CD4-positive, CD25-positive, alpha-beta regulatory T cell (primary cell): ENCODE results near the gene P2RX2. TPM values are rescaled to one million over a fixed set of nuclear protein-coding genes. Genes with fewer than 3 reads are reported as not detected.

Experiments used
- ATAC-seq, 2 donors: fragments of 150-1000 bp; cut with Tn5 transposase; one replicate each; pipeline ENCODE4 v1.10.0; 2021; ENCODE audit warnings: low read depth in 2 of 2, moderate number of reproducible peaks in 2 of 2, moderate library complexity in 1 of 2
- DNase-seq, 3 donors: peaks; one replicate each; pipeline versions ENCODE4 v3.0.0 to v3.0.0-alpha.2; 2012 to 2022; ENCODE audit warnings: mixed read lengths in 1 of 3
- H3K27ac ChIP-seq: one replicate; pipeline ENCODE4 v1.7.0; 2013; ENCODE audit warnings: mild to moderate bottlenecking, low read length; ENCODE audit not compliant: insufficient read depth, poor library complexity, severe bottlenecking
- H3K27me3 ChIP-seq: one replicate; pipeline ENCODE4 v1.7.0; 2013; ENCODE audit warnings: low read length; ENCODE audit not compliant: control insufficient read depth, insufficient read depth
- H3K36me3 ChIP-seq: one replicate; pipeline ENCODE4 v1.7.0; 2013; ENCODE audit warnings: mild to moderate bottlenecking, low read length, moderate library complexity; ENCODE audit not compliant: control insufficient read depth, insufficient read depth
- H3K4me1 ChIP-seq: 2 replicates; pipeline ENCODE4 v1.7.0; 2013; ENCODE audit warnings: mild to moderate bottlenecking, low read length; ENCODE audit not compliant: insufficient read depth, control insufficient read depth, poor library complexity, severe bottlenecking
- H3K4me3 ChIP-seq: one replicate; pipeline ENCODE4 v1.7.0; 2013; ENCODE audit warnings: low read depth, mild to moderate bottlenecking, low read length, moderate library complexity
- H3K9me3 ChIP-seq, 2 experiments: 1 replicate in 1 of 2; 2 replicates in 1 of 2; pipeline ENCODE4 v1.7.0; 2013; ENCODE audit warnings: low read length in 2 of 2, mild to moderate bottlenecking in 1 of 2, moderate library complexity in 1 of 2; ENCODE audit not compliant: control insufficient read depth in 2 of 2
- H3K27ac Mint-ChIP-seq, 3 donors: one replicate each; pipeline ENCODE4 v1.8.0; 2020 to 2022; ENCODE audit warnings: mild to moderate bottlenecking in 3 of 3, mixed read lengths in 3 of 3, moderate library complexity in 2 of 3
- H3K27me3 Mint-ChIP-seq: one replicate; pipeline ENCODE4 v1.8.0; 2022; ENCODE audit warnings: mild to moderate bottlenecking, mixed read lengths
- H3K36me3 Mint-ChIP-seq: one replicate; pipeline ENCODE4 v1.8.0; 2020; ENCODE audit warnings: mixed read lengths
- H3K4me1 Mint-ChIP-seq, 4 donors: one replicate each; pipeline ENCODE4 v1.8.0; 2020 to 2022; ENCODE audit warnings: mixed read lengths in 4 of 4, mild to moderate bottlenecking in 1 of 4
- H3K4me3 Mint-ChIP-seq, 4 donors: one replicate each; pipeline ENCODE4 v1.8.0; 2020 to 2022; ENCODE audit warnings: mild to moderate bottlenecking in 4 of 4, mixed read lengths in 4 of 4, moderate library complexity in 3 of 4
- H3K9me3 Mint-ChIP-seq, 7 donors: one replicate each; pipeline ENCODE4 v1.8.0; 2020 to 2022; ENCODE audit warnings: mixed read lengths in 7 of 7, mild to moderate bottlenecking in 3 of 7, moderate library complexity in 2 of 7
- polyA plus RNA-seq, 4 donors: library from polyadenylated mRNA; unstranded; fragments of 300-500 nt; fragmentation: Illumina TruSeq; gene quantifications; one replicate each; pipeline ENCODE4 v1.2.3, GENCODE V29; 2021
- total RNA-seq: library from RNA; stranded (reverse); gene quantifications from one replicate; pipeline ENCODE4 v1.2.3, GENCODE V29; 2022

The P2RX2 gene
- total and polyA plus RNA-seq, 5 donors from 2014 or later, result not detected

- Mint-ChIP-seq H3K4me1 (peaks cover 0 to 2% (median 0%) of the 10 kb centered on the region in 4 donors), H3K27ac (peak overlapping the region in 1 of 3 donors; percentile 69), H3K9me3 (peaks cover 0 to 1% (median 0%) of the 10 kb centered on the region in 7 donors), H3K36me3 (peaks cover 68% of the 10 kb centered on the region), H3K4me3 (no peak overlapping the region), H3K27me3 (no peaks in the 10 kb centered on the region)
- H3K4me1 ChIP-seq, result no peaks in the 10 kb centered on the region
- ATAC-seq, result no peak
- no peak overlapping the region for H3K4me3 ChIP-seq
- no peaks in the 10 kb centered on the region for H3K9me3 ChIP-seq
- no peaks in the 10 kb centered on the region for H3K27me3 ChIP-seq
- DNase-seq, result no peak
- peaks cover 64% of the 10 kb centered on the region for H3K36me3 ChIP-seq
- no peak overlapping the region for H3K27ac ChIP-seq
Measured at GRCh38 chr12:132633398-132633797, 14.8 kb downstream of the P2RX2 start.

- no peak for DNase-seq
- Histone ChIP-seq H3K27ac (no peak overlapping the region), H3K4me3 (no peak overlapping the region), H3K27me3 (no peaks in the 10 kb centered on the region), H3K4me1 (no peaks in the 10 kb centered on the region), H3K9me3 (no peaks in the 10 kb centered on the region), H3K36me3 (peaks cover 68% of the 10 kb centered on the region)
- H3K27ac Mint-ChIP-seq, result peak overlapping the region in 1 of 3 donors; percentile 25
- peaks cover 71% of the 10 kb centered on the region for H3K36me3 Mint-ChIP-seq
- H3K4me3 Mint-ChIP-seq, result no peak overlapping the region
- no peak for ATAC-seq
- no peaks in the 10 kb centered on the region for H3K4me1 Mint-ChIP-seq
- peaks cover 0 to 1% (median 0%) of the 10 kb centered on the region in 7 donors for H3K9me3 Mint-ChIP-seq
- H3K27me3 Mint-ChIP-seq, result no peaks in the 10 kb centered on the region
Measured at GRCh38 chr12:132633901-132634300, 15.3 kb downstream of the P2RX2 start.

- peak overlapping the region in 1 of 3 donors; percentile 25 for H3K27ac Mint-ChIP-seq
- DNase-seq (no peak), ATAC-seq (no peak)
- H3K27ac ChIP-seq, result no peak overlapping the region
- peaks cover 0 to 1% (median 0%) of the 10 kb centered on the region in 7 donors for H3K9me3 Mint-ChIP-seq
- H3K4me3 ChIP-seq, result no peak overlapping the region
- no peaks in the 10 kb centered on the region for H3K4me1 Mint-ChIP-seq
- no peak overlapping the region for H3K4me3 Mint-ChIP-seq
- no peaks in the 10 kb centered on the region for H3K9me3 ChIP-seq
- no peaks in the 10 kb centered on the region for H3K27me3 ChIP-seq
- H3K4me1 ChIP-seq, result no peaks in the 10 kb centered on the region
- no peaks in the 10 kb centered on the region for H3K27me3 Mint-ChIP-seq
- peaks cover 65% of the 10 kb centered on the region for H3K36me3 ChIP-seq
- peaks cover 71% of the 10 kb centered on the region for H3K36me3 Mint-ChIP-seq
Measured at GRCh38 chr12:132634411-132634990, 15.9 kb downstream of the P2RX2 start.

GRCh38 chr12:132635076-132635955, 16.7 kb downstream of the P2RX2 start:
- no peaks in the 10 kb centered on the region for H3K27me3 Mint-ChIP-seq
- H3K4me1 ChIP-seq, result no peaks in the 10 kb centered on the region
- no peak for ATAC-seq
- no peaks in the 10 kb centered on the region for H3K9me3 ChIP-seq
- no peak overlapping the region for H3K27ac ChIP-seq
- peaks cover 56% of the 10 kb centered on the region for H3K36me3 ChIP-seq
- H3K9me3 Mint-ChIP-seq, result peaks cover 0 to 1% (median 0%) of the 10 kb centered on the region in 7 donors
- H3K4me1 Mint-ChIP-seq, result no peaks in the 10 kb centered on the region
- peak overlapping the region; percentile 1 to 62 (median 12) for H3K27ac Mint-ChIP-seq
- no peak overlapping the region for H3K4me3 ChIP-seq
- H3K27me3 ChIP-seq, result no peaks in the 10 kb centered on the region
- DNase-seq, result no peak
- no peak overlapping the region for H3K4me3 Mint-ChIP-seq
- H3K36me3 Mint-ChIP-seq, result peaks cover 66% of the 10 kb centered on the region

- Mint-ChIP-seq H3K36me3 (peaks cover 57% of the 10 kb centered on the region), H3K27me3 (no peaks in the 10 kb centered on the region), H3K9me3 (peaks cover 0 to 1% (median 0%) of the 10 kb centered on the region in 7 donors), H3K4me3 (no peak overlapping the region), H3K4me1 (no peaks in the 10 kb centered on the region), H3K27ac (no peak overlapping the region)
- no peak overlapping the region for H3K4me3 ChIP-seq
- H3K27me3 ChIP-seq, result no peaks in the 10 kb centered on the region
- H3K9me3 ChIP-seq, result no peaks in the 10 kb centered on the region
- DNase-seq (no peak), ATAC-seq (no peak)
- H3K36me3 ChIP-seq, result peaks cover 51% of the 10 kb centered on the region
- H3K27ac ChIP-seq, result no peak overlapping the region
- no peaks in the 10 kb centered on the region for H3K4me1 ChIP-seq
Measured at GRCh38 chr12:132637811-132638210, 19.2 kb downstream of the P2RX2 start.

- no peak for ATAC-seq
- peaks cover 54% of the 10 kb centered on the region for H3K36me3 ChIP-seq
Measured at GRCh38 chr12:132638541-132639408, 20.2 kb downstream of the P2RX2 start.

GRCh38 chr12:132639956-132640520, 21.5 kb downstream of the P2RX2 start:
- Histone ChIP-seq H3K36me3 (peaks cover 53% of the 10 kb centered on the region), H3K27ac (no peak overlapping the region), H3K9me3 (no peaks in the 10 kb centered on the region), H3K27me3 (no peaks in the 10 kb centered on the region), H3K4me1 (no peaks in the 10 kb centered on the region), H3K4me3 (no peak overlapping the region)
- Mint-ChIP-seq H3K9me3 (no peaks in the 10 kb centered on the region), H3K4me1 (peaks cover 0 to 2% (median 0%) of the 10 kb centered on the region in 4 donors), H3K4me3 (no peak overlapping the region), H3K36me3 (peaks cover 48% of the 10 kb centered on the region), H3K27me3 (no peaks in the 10 kb centered on the region), H3K27ac (peak overlapping the region in 1 of 3 donors; percentile 85)
- DNase-seq, result no peak
- ATAC-seq, result no peak

More at GRCh38 chr12:132638541-132639408, 20.2 kb downstream of the P2RX2 start:
- no peaks in the 10 kb centered on the region for H3K27me3 ChIP-seq
- H3K27ac ChIP-seq, result no peak overlapping the region
- H3K27ac Mint-ChIP-seq, result peak overlapping the region in 2 of 3 donors; percentile 38 to 42
- peaks cover 0 to 1% (median 0%) of the 10 kb centered on the region in 7 donors for H3K9me3 Mint-ChIP-seq
- DNase-seq, result peak in 1 of 3 donors; percentile 26
- H3K27me3 Mint-ChIP-seq, result no peaks in the 10 kb centered on the region
- H3K4me1 ChIP-seq, result no peaks in the 10 kb centered on the region
- H3K4me3 ChIP-seq, result no peak overlapping the region
- H3K4me1 Mint-ChIP-seq, result peaks cover 0 to 1% (median 0%) of the 10 kb centered on the region in 4 donors
- no peak overlapping the region for H3K4me3 Mint-ChIP-seq
- peaks cover 58% of the 10 kb centered on the region for H3K36me3 Mint-ChIP-seq
- no peaks in the 10 kb centered on the region for H3K9me3 ChIP-seq
